ENCODE measurements around the gene TSPAN17. TPM values are rescaled to one million over a fixed set of nuclear protein-coding genes. Genes with fewer than 3 reads are reported as not detected.

The TSPAN17 gene
- polyA plus RNA-seq, 4 donors: 20.7 to 35.2 (median 24.2) TPM

- peaks cover 0 to 7% (median 0%) of the 10 kb centered on the region in 3 donors for H3K4me1 ChIP-seq (ENCODE audit: control insufficient read depth in 3 of 3, insufficient read depth in 2 of 3, low read depth in 1 of 3, low read length in 2 of 3)
- no peak overlapping the region for H3K27ac ChIP-seq (ENCODE audit: low read depth in 1 of 3, low read length in 2 of 3)
- FAIRE-seq (no peak), DNase-seq (no peak)
- H3K36me3 ChIP-seq (ENCODE audit: control insufficient read depth in 3 of 3, insufficient read depth in 2 of 3, low read depth in 1 of 3, low read length in 3 of 3): no peaks in the 10 kb centered on the region
- peaks cover 0 to 3% (median 3%) of the 10 kb centered on the region in 3 donors for H3K27me3 ChIP-seq (ENCODE audit: control insufficient read depth in 3 of 3, insufficient read depth in 3 of 3, low read length in 3 of 3)
- WGBS, 3 donors: 51 to 59% (median 57%) methylated on average over 18 of the region's 18 CpGs
- H3K9me3 ChIP-seq (ENCODE audit: control insufficient read depth in 2 of 2, insufficient read depth in 1 of 2, low read depth in 1 of 2, low read length in 1 of 2): no peaks in the 10 kb centered on the region
- H3K4me3 ChIP-seq (ENCODE audit: low read depth in 1 of 3, low read length in 3 of 3): no peak overlapping the region
These were observed 24.8 kb downstream of the TSPAN17 start for GRCh38 chr5:176671890-176672747.

GRCh38 chr5:176673651-176674583 lies 26.6 kb downstream of the TSPAN17 start:
- DNase-seq: no peak
- H3K27me3 ChIP-seq (ENCODE audit: control insufficient read depth in 3 of 3, insufficient read depth in 3 of 3, low read length in 3 of 3): peaks cover 0 to 3% (median 0%) of the 10 kb centered on the region in 3 donors
- H3K27ac ChIP-seq (ENCODE audit: low read depth in 1 of 3, low read length in 2 of 3): no peak overlapping the region
- no peaks in the 10 kb centered on the region for H3K9me3 ChIP-seq (ENCODE audit: control insufficient read depth in 2 of 2, insufficient read depth in 1 of 2, low read depth in 1 of 2, low read length in 1 of 2)
- 81 to 85% (median 81%) methylated on average over 18 of the region's 18 CpGs for WGBS, 3 donors
- peaks cover 0 to 10% (median 0%) of the 10 kb centered on the region in 3 donors for H3K4me1 ChIP-seq (ENCODE audit: control insufficient read depth in 3 of 3, insufficient read depth in 2 of 3, low read depth in 1 of 3, low read length in 2 of 3)
- no peak overlapping the region for H3K4me3 ChIP-seq (ENCODE audit: low read depth in 1 of 3, low read length in 3 of 3)
- H3K36me3 ChIP-seq (ENCODE audit: control insufficient read depth in 3 of 3, insufficient read depth in 2 of 3, low read depth in 1 of 3, low read length in 3 of 3): no peaks in the 10 kb centered on the region
- no peak for FAIRE-seq

- H3K27ac ChIP-seq (ENCODE audit: low read depth in 1 of 3, low read length in 2 of 3): no peak overlapping the region
- peaks cover 0 to 10% (median 0%) of the 10 kb centered on the region in 3 donors for H3K4me1 ChIP-seq (ENCODE audit: control insufficient read depth in 3 of 3, insufficient read depth in 2 of 3, low read depth in 1 of 3, low read length in 2 of 3)
- H3K36me3 ChIP-seq (ENCODE audit: control insufficient read depth in 3 of 3, insufficient read depth in 2 of 3, low read depth in 1 of 3, low read length in 3 of 3): no peaks in the 10 kb centered on the region
- no peak for FAIRE-seq
- no peaks in the 10 kb centered on the region for H3K9me3 ChIP-seq (ENCODE audit: control insufficient read depth in 2 of 2, insufficient read depth in 1 of 2, low read depth in 1 of 2, low read length in 1 of 2)
- no peak for DNase-seq
- peaks cover 0 to 8% (median 6%) of the 10 kb centered on the region in 3 donors for H3K27me3 ChIP-seq (ENCODE audit: control insufficient read depth in 3 of 3, insufficient read depth in 3 of 3, low read length in 3 of 3)
- 84 to 91% (median 84%) methylated on average over 17 of the region's 17 CpGs for WGBS, 3 donors
- no peak overlapping the region for H3K4me3 ChIP-seq (ENCODE audit: low read depth in 1 of 3, low read length in 3 of 3)
These were observed 27.5 kb downstream of the TSPAN17 start for GRCh38 chr5:176674799-176675198.

GRCh38 chr5:176675676-176676360 lies 28.5 kb downstream of the TSPAN17 start:
- peaks cover 5 to 16% (median 13%) of the 10 kb centered on the region in 3 donors for H3K27me3 ChIP-seq (ENCODE audit: control insufficient read depth in 3 of 3, insufficient read depth in 3 of 3, low read length in 3 of 3)
- DNase-seq: peak; percentile 23 to 35
- no peaks in the 10 kb centered on the region for H3K36me3 ChIP-seq (ENCODE audit: control insufficient read depth in 3 of 3, insufficient read depth in 2 of 3, low read depth in 1 of 3, low read length in 3 of 3)
- WGBS, 3 donors: 64 to 67% (median 66%) methylated on average over 19 of the region's 19 CpGs
- H3K9me3 ChIP-seq (ENCODE audit: control insufficient read depth in 2 of 2, insufficient read depth in 1 of 2, low read depth in 1 of 2, low read length in 1 of 2): no peaks in the 10 kb centered on the region
- H3K4me1 ChIP-seq (ENCODE audit: control insufficient read depth in 3 of 3, insufficient read depth in 2 of 3, low read depth in 1 of 3, low read length in 2 of 3): peaks cover 0 to 8% (median 0%) of the 10 kb centered on the region in 3 donors
- H3K27ac ChIP-seq (ENCODE audit: low read depth in 1 of 3, low read length in 2 of 3): no peak overlapping the region
- no peak for FAIRE-seq
- H3K4me3 ChIP-seq (ENCODE audit: low read depth in 1 of 3, low read length in 3 of 3): no peak overlapping the region

- H3K4me3 ChIP-seq (ENCODE audit: low read depth in 1 of 3, low read length in 3 of 3): no peak overlapping the region
- no peaks in the 10 kb centered on the region for H3K9me3 ChIP-seq (ENCODE audit: control insufficient read depth in 2 of 2, insufficient read depth in 1 of 2, low read depth in 1 of 2, low read length in 1 of 2)
- H3K27me3 ChIP-seq (ENCODE audit: control insufficient read depth in 3 of 3, insufficient read depth in 3 of 3, low read length in 3 of 3): peaks cover 5 to 20% (median 13%) of the 10 kb centered on the region in 3 donors
- H3K27ac ChIP-seq (ENCODE audit: low read depth in 1 of 3, low read length in 2 of 3): no peak overlapping the region
- FAIRE-seq (no peak), DNase-seq (no peak)
- no peaks in the 10 kb centered on the region for H3K36me3 ChIP-seq (ENCODE audit: control insufficient read depth in 3 of 3, insufficient read depth in 2 of 3, low read depth in 1 of 3, low read length in 3 of 3)
- peaks cover 0 to 8% (median 0%) of the 10 kb centered on the region in 3 donors for H3K4me1 ChIP-seq (ENCODE audit: control insufficient read depth in 3 of 3, insufficient read depth in 2 of 3, low read depth in 1 of 3, low read length in 2 of 3)
- WGBS, 3 donors: 61 to 69% (median 63%) methylated on average over 10 of the region's 10 CpGs
These were observed 29.1 kb downstream of the TSPAN17 start for GRCh38 chr5:176676361-176676824.

GRCh38 chr5:176677209-176677939 lies 30.1 kb downstream of the TSPAN17 start:
- Histone ChIP-seq H3K27me3 (ENCODE audit: control insufficient read depth in 3 of 3, insufficient read depth in 3 of 3, low read length in 3 of 3) (peaks cover 5 to 26% (median 13%) of the 10 kb centered on the region in 3 donors), H3K36me3 (ENCODE audit: control insufficient read depth in 3 of 3, insufficient read depth in 2 of 3, low read depth in 1 of 3, low read length in 3 of 3) (no peaks in the 10 kb centered on the region), H3K4me1 (ENCODE audit: control insufficient read depth in 3 of 3, insufficient read depth in 2 of 3, low read depth in 1 of 3, low read length in 2 of 3) (peaks cover 0 to 8% (median 0%) of the 10 kb centered on the region in 3 donors), H3K9me3 (ENCODE audit: control insufficient read depth in 2 of 2, insufficient read depth in 1 of 2, low read depth in 1 of 2, low read length in 1 of 2) (no peaks in the 10 kb centered on the region), H3K4me3 (ENCODE audit: low read depth in 1 of 3, low read length in 3 of 3) (no peak overlapping the region), H3K27ac (ENCODE audit: low read depth in 1 of 3, low read length in 2 of 3) (no peak overlapping the region)
- WGBS, 3 donors: 66 to 72% (median 71%) methylated on average over 12 of the region's 12 CpGs
- peak in 1 of 2 donors; percentile 61 for DNase-seq
- FAIRE-seq: no peak

- peaks cover 0 to 8% (median 0%) of the 10 kb centered on the region in 3 donors for H3K4me1 ChIP-seq (ENCODE audit: control insufficient read depth in 3 of 3, insufficient read depth in 2 of 3, low read depth in 1 of 3, low read length in 2 of 3)
- no peaks in the 10 kb centered on the region for H3K36me3 ChIP-seq (ENCODE audit: control insufficient read depth in 3 of 3, insufficient read depth in 2 of 3, low read depth in 1 of 3, low read length in 3 of 3)
- no peak overlapping the region for H3K4me3 ChIP-seq (ENCODE audit: low read depth in 1 of 3, low read length in 3 of 3)
- peaks cover 8 to 34% (median 18%) of the 10 kb centered on the region in 3 donors for H3K27me3 ChIP-seq (ENCODE audit: control insufficient read depth in 3 of 3, insufficient read depth in 3 of 3, low read length in 3 of 3)
- WGBS, 3 donors: 57 to 69% (median 58%) methylated on average over 5 of the region's 5 CpGs
- no peak for FAIRE-seq
- H3K27ac ChIP-seq (ENCODE audit: low read depth in 1 of 3, low read length in 2 of 3): no peak overlapping the region
- H3K9me3 ChIP-seq (ENCODE audit: control insufficient read depth in 2 of 2, insufficient read depth in 1 of 2, low read depth in 1 of 2, low read length in 1 of 2): no peaks in the 10 kb centered on the region
- no peak for DNase-seq
These were observed 31.3 kb downstream of the TSPAN17 start for GRCh38 chr5:176678584-176678983.

Measured in small intestine (tissue), 7 donors.